ENCODE data around the gene HDGF. TPM values are rescaled to one million over a fixed set of nuclear protein-coding genes. Genes with fewer than 3 reads are reported as not detected.
A peak's percentile ranks its signal among the peaks of the same experiment; 100 is the strongest.

HDGF gene
- total and polyA plus RNA-seq, 2 experiments from 2014 or later: 106 to 251 TPM

DNA sequence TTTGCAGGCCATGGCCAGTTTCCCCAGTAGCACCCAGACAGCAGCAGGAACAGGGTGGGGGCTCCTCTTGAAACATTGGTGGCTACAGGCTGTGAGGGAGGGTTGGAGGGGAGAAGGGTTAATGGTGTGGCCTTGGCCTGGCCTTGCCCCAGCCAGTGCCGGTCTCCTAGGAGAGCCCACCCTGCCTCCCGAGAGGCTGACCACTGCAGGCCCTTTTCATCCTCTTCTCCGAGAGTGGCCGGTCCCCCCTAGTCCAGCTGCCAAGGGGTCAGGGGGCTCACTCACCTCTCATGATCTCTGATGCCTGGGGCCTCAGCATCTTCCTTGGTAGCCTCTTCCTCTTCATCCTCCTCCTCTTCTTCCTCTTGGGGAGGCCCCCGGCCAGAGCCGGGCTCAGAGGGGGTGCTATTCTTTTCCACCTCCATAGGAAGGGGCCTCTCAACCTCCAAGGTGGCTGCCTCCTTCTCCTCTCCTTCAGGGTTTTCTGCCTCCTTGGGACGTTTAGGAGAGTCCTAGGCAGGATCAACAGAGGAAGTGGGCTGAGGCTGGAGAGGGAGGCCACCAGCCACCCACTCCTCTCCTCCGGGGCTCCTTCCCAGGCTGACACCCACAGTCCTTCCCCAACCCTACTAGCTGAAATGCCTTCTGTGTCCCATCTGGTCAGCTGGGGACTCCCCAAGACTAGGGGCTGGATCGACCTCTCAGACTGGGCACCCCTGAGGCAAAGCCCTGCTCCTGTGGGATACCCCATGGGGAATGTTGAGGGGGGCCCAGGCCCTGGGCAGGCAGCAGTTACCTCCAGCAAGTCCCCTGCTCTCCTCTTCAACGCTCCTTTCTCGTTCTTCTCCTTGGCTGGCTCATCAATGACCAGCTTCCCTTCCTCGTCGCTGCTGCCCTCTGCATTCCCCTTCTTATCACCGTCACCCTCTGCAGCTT lies 7.8 kb downstream of the HDGF start:
- Histone ChIP-seq H4K20me1 (replicated peaks; ENCODE audit: insufficient read depth) (peaks cover 9% of the 10 kb centered on the region), H3K79me2 (replicated peaks; ENCODE audit: insufficient read depth) (peaks cover 43% of the 10 kb centered on the region), H3F3A (replicated peaks; ENCODE audit: low read depth) (peaks cover 39% of the 10 kb centered on the region), H3K4me2 (no peak overlapping the region), H3K36me3 (ENCODE audit: insufficient read depth) (peaks cover 5% of the 10 kb centered on the region; the same call in 1 of the 2 replicates), H3K4me1 (ENCODE audit: insufficient read depth) (peaks cover 52% of the 10 kb centered on the region), H3K4me3 (no peak overlapping the region), H3K9me2 (ENCODE audit: insufficient read depth) (no peaks in the 10 kb centered on the region), H3K27me3 (ENCODE audit: insufficient read depth) (no peaks in the 10 kb centered on the region), H2AFZ (no peak overlapping the region), H3K27ac (ENCODE audit: low read depth) (no peak overlapping the region; the same call in 1 of the 2 replicates)
- ATAC-seq (no peak), DNase-seq (ENCODE audit: low spot score) (no peak)
- H3K4me3 Mint-ChIP-seq: no peak overlapping the region
- 0 out of 2 replicates have a peak overlapping the region, but pooled peaks have one; percentile 58 for H3K27ac Mint-ChIP-seq
- peaks cover 46% of the 10 kb centered on the region for H3K36me3 Mint-ChIP-seq (ENCODE audit: low read depth)
- no peaks in the 10 kb centered on the region; the same call in 1 of the 3 replicates for H3K9me3 Mint-ChIP-seq
- TF ChIP-seq EZH2phosphoT487 (IDR thresholded peaks at IDR 0.05; ENCODE audit: unreplicated experiment) (no peak), ZNF114 (CRISPR knock-in tag; IDR thresholded peaks at IDR 0.05) (no peak), JUNB (IDR thresholded peaks at IDR 0.05; ENCODE audit: unreplicated experiment) (no peak), EZH2 (IDR thresholded peaks at IDR 0.05; ENCODE audit: low read depth, unreplicated experiment) (no peak), ZNF331 (CRISPR knock-in tag; IDR thresholded peaks at IDR 0.05; ENCODE audit: low read depth) (no peak), STAT1 (IDR thresholded peaks at IDR 0.05; ENCODE audit: unreplicated experiment) (no peak), CREB1 (CRISPR knock-in tag; IDR thresholded peaks at IDR 0.05; ENCODE audit: low read depth) (no peak)
- TF ChIP-seq, protein P1, sequence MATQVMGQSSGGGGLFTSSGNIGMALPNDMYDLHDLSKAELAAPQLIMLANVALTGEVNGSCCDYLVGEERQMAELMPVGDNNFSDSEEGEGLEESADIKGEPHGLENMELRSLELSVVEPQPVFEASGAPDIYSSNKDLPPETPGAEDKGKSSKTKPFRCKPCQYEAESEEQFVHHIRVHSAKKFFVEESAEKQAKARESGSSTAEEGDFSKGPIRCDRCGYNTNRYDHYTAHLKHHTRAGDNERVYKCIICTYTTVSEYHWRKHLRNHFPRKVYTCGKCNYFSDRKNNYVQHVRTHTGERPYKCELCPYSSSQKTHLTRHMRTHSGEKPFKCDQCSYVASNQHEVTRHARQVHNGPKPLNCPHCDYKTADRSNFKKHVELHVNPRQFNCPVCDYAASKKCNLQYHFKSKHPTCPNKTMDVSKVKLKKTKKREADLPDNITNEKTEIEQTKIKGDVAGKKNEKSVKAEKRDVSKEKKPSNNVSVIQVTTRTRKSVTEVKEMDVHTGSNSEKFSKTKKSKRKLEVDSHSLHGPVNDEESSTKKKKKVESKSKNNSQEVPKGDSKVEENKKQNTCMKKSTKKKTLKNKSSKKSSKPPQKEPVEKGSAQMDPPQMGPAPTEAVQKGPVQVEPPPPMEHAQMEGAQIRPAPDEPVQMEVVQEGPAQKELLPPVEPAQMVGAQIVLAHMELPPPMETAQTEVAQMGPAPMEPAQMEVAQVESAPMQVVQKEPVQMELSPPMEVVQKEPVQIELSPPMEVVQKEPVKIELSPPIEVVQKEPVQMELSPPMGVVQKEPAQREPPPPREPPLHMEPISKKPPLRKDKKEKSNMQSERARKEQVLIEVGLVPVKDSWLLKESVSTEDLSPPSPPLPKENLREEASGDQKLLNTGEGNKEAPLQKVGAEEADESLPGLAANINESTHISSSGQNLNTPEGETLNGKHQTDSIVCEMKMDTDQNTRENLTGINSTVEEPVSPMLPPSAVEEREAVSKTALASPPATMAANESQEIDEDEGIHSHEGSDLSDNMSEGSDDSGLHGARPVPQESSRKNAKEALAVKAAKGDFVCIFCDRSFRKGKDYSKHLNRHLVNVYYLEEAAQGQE (IDR thresholded peaks at IDR 0.05; ENCODE audit: unreplicated experiment): no peak
- TF ChIP-seq, protein P2, sequence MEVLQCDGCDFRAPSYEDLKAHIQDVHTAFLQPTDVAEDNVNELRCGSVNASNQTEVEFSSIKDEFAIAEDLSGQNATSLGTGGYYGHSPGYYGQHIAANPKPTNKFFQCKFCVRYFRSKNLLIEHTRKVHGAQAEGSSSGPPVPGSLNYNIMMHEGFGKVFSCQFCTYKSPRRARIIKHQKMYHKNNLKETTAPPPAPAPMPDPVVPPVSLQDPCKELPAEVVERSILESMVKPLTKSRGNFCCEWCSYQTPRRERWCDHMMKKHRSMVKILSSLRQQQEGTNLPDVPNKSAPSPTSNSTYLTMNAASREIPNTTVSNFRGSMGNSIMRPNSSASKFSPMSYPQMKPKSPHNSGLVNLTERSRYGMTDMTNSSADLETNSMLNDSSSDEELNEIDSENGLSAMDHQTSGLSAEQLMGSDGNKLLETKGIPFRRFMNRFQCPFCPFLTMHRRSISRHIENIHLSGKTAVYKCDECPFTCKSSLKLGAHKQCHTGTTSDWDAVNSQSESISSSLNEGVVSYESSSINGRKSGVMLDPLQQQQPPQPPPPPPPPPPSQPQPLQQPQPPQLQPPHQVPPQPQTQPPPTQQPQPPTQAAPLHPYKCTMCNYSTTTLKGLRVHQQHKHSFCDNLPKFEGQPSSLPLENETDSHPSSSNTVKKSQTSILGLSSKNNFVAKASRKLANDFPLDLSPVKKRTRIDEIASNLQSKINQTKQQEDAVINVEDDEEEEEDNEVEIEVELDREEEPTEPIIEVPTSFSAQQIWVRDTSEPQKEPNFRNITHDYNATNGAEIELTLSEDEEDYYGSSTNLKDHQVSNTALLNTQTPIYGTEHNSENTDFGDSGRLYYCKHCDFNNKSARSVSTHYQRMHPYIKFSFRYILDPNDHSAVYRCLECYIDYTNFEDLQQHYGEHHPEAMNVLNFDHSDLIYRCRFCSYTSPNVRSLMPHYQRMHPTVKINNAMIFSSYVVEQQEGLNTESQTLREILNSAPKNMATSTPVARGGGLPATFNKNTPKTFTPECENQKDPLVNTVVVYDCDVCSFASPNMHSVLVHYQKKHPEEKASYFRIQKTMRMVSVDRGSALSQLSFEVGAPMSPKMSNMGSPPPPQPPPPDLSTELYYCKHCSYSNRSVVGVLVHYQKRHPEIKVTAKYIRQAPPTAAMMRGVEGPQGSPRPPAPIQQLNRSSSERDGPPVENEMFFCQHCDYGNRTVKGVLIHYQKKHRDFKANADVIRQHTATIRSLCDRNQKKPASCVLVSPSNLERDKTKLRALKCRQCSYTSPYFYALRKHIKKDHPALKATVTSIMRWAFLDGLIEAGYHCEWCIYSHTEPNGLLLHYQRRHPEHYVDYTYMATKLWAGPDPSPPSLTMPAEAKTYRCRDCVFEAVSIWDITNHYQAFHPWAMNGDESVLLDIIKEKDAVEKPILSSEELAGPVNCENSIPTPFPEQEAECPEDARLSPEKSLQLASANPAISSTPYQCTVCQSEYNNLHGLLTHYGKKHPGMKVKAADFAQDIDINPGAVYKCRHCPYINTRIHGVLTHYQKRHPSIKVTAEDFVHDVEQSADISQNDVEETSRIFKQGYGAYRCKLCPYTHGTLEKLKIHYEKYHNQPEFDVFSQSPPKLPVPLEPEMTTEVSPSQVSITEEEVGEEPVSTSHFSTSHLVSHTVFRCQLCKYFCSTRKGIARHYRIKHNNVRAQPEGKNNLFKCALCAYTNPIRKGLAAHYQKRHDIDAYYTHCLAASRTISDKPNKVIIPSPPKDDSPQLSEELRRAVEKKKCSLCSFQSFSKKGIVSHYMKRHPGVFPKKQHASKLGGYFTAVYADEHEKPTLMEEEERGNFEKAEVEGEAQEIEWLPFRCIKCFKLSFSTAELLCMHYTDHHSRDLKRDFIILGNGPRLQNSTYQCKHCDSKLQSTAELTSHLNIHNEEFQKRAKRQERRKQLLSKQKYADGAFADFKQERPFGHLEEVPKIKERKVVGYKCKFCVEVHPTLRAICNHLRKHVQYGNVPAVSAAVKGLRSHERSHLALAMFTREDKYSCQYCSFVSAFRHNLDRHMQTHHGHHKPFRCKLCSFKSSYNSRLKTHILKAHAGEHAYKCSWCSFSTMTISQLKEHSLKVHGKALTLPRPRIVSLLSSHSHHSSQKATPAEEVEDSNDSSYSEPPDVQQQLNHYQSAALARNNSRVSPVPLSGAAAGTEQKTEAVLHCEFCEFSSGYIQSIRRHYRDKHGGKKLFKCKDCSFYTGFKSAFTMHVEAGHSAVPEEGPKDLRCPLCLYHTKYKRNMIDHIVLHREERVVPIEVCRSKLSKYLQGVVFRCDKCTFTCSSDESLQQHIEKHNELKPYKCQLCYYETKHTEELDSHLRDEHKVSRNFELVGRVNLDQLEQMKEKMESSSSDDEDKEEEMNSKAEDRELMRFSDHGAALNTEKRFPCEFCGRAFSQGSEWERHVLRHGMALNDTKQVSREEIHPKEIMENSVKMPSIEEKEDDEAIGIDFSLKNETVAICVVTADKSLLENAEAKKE (CRISPR knock-in tag; IDR thresholded peaks at IDR 0.05): no peak
- TF ChIP-seq, protein P3, sequence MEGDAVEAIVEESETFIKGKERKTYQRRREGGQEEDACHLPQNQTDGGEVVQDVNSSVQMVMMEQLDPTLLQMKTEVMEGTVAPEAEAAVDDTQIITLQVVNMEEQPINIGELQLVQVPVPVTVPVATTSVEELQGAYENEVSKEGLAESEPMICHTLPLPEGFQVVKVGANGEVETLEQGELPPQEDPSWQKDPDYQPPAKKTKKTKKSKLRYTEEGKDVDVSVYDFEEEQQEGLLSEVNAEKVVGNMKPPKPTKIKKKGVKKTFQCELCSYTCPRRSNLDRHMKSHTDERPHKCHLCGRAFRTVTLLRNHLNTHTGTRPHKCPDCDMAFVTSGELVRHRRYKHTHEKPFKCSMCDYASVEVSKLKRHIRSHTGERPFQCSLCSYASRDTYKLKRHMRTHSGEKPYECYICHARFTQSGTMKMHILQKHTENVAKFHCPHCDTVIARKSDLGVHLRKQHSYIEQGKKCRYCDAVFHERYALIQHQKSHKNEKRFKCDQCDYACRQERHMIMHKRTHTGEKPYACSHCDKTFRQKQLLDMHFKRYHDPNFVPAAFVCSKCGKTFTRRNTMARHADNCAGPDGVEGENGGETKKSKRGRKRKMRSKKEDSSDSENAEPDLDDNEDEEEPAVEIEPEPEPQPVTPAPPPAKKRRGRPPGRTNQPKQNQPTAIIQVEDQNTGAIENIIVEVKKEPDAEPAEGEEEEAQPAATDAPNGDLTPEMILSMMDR (conservative IDR thresholded peaks at IDR 0.05; ENCODE audit: low read depth in 2 of 2): no peak
- H3K27me3 Mint-ChIP-seq (ENCODE audit: insufficient read depth, low read depth, poor library complexity): peaks cover 36% of the 10 kb centered on the region
- H3K4me1 Mint-ChIP-seq: peaks cover 50% of the 10 kb centered on the region

Measured in GM23338 (cell line).